Ishikawa (cell line): ENCODE measurements around the gene KRTAP10-7.

Experiments used
- CEBPB ChIP-seq: IDR thresholded peaks from 2 replicates; pipeline ENCODE4 v1.6.1; 2012
- CREB1 ChIP-seq: IDR thresholded peaks from 2 replicates; pipeline ENCODE4 v1.6.1; 2012; ENCODE audit warnings: low read depth
- EGR1 ChIP-seq: IDR thresholded peaks from 2 replicates; pipeline ENCODE4 v1.6.1; 2012
- EP300 ChIP-seq: IDR thresholded peaks from 2 replicates; pipeline ENCODE4 v1.6.1; 2012; ENCODE audit warnings: borderline replicate concordance
- FOXM1 ChIP-seq: IDR thresholded peaks from 2 replicates; pipeline ENCODE4 v1.6.1; 2012; ENCODE audit warnings: low read depth, borderline replicate concordance
- NFIC ChIP-seq: IDR thresholded peaks from 2 replicates; pipeline ENCODE4 v1.6.1; 2012
- RAD21 ChIP-seq: IDR thresholded peaks from 2 replicates; pipeline ENCODE4 v1.6.1; 2012; ENCODE audit warnings: low read depth
- TAF1 ChIP-seq: IDR thresholded peaks from 2 replicates; pipeline ENCODE4 v1.6.1; 2012; ENCODE audit warnings: low read depth, mild to moderate bottlenecking
- TCF12 ChIP-seq: IDR thresholded peaks from 2 replicates; pipeline ENCODE4 v1.6.1; 2012; ENCODE audit warnings: low read depth
- TEAD4 ChIP-seq: IDR thresholded peaks from 2 replicates; pipeline ENCODE4 v1.6.1; 2012
- YY1 ChIP-seq: IDR thresholded peaks from 2 replicates; pipeline ENCODE4 v1.6.1; 2012; ENCODE audit warnings: low read depth
- ZBTB7A ChIP-seq: IDR thresholded peaks from 2 replicates; pipeline ENCODE4 v1.6.1; 2012; ENCODE audit warnings: low read depth
- TF ChIP-seq, protein P1 (sequence below): IDR thresholded peaks from 2 replicates; pipeline ENCODE4 v1.6.1; 2012; ENCODE audit warnings: low read depth, mild to moderate bottlenecking
- TF ChIP-seq, protein P2 (sequence below): IDR thresholded peaks from 2 replicates; pipeline ENCODE4 v1.6.1; 2012
- TF ChIP-seq, protein P3 (sequence below): IDR thresholded peaks from 2 replicates; pipeline ENCODE4 v1.6.1; 2012

Gene KRTAP10-7

DNA sequence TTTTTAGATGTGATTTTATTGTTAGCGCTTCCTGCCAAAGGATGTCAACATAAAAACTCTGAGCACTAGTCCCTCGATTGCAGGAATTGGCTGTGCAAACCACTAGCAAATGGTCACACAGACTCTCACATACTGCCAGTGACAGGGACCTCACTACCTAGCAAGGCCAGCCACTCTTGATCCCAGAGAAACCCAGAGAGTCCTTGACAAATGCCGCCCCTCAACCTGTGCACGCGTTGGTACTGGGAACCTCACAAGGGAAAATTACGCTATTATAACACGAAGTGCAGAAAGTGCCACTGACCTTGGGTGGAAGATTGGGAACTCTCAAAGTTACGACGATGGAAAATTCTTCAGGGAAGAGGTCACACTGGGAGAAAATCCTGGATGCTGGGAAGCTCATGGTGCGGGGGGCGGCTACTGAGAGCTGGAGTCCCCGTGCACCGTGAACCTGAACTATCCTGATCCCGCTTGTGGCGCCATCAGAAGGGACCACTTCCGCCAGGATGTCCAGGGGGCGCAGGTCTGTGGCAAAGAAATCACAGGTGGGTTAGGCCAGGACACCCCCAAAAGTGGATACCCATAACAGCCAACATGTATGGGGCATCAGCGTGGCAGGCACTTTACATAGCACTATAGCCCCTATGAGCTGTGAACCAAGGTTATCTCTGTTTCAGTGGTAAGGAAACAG, 32.8 kb upstream of the KRTAP10-7 start:
- TF ChIP-seq, protein P1, sequence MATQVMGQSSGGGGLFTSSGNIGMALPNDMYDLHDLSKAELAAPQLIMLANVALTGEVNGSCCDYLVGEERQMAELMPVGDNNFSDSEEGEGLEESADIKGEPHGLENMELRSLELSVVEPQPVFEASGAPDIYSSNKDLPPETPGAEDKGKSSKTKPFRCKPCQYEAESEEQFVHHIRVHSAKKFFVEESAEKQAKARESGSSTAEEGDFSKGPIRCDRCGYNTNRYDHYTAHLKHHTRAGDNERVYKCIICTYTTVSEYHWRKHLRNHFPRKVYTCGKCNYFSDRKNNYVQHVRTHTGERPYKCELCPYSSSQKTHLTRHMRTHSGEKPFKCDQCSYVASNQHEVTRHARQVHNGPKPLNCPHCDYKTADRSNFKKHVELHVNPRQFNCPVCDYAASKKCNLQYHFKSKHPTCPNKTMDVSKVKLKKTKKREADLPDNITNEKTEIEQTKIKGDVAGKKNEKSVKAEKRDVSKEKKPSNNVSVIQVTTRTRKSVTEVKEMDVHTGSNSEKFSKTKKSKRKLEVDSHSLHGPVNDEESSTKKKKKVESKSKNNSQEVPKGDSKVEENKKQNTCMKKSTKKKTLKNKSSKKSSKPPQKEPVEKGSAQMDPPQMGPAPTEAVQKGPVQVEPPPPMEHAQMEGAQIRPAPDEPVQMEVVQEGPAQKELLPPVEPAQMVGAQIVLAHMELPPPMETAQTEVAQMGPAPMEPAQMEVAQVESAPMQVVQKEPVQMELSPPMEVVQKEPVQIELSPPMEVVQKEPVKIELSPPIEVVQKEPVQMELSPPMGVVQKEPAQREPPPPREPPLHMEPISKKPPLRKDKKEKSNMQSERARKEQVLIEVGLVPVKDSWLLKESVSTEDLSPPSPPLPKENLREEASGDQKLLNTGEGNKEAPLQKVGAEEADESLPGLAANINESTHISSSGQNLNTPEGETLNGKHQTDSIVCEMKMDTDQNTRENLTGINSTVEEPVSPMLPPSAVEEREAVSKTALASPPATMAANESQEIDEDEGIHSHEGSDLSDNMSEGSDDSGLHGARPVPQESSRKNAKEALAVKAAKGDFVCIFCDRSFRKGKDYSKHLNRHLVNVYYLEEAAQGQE = no peak
- TF ChIP-seq CEBPB = no peak
- no peak for TF ChIP-seq YY1
- no peak for TF ChIP-seq CREB1
- TF ChIP-seq TCF12 = no peak
- TF ChIP-seq NFIC = no peak
- no peak for TF ChIP-seq EP300
- TF ChIP-seq, protein P2, sequence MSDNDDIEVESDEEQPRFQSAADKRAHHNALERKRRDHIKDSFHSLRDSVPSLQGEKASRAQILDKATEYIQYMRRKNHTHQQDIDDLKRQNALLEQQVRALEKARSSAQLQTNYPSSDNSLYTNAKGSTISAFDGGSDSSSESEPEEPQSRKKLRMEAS = no peak
- no peak for TF ChIP-seq ZBTB7A
- no peak for TF ChIP-seq TAF1
- no peak for TF ChIP-seq FOXM1
- TF ChIP-seq EGR1 = no peak

DNA sequence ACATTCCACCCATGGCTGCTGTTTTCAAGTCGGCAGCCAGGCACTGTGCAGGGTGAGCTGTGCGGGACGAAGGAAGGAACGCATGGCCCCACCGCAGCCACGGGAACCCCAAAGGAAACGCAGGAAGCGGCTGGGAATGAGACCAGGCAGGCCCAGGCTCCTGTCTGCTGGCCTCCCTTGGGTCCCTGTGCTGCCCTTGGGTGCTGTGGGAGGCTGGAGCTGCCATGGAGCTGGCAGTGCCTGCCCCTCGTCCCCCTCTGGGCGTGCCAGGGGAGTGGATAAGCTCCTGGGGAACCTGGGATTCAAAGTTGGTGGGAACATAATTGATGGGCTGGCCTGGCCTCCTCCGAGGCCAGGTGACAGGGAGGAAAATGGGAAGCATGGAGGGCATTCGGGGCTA, 32.1 kb upstream of the KRTAP10-7 start:
- TF ChIP-seq CEBPB (no peak), RAD21 (no peak), TCF12 (no peak)

DNA sequence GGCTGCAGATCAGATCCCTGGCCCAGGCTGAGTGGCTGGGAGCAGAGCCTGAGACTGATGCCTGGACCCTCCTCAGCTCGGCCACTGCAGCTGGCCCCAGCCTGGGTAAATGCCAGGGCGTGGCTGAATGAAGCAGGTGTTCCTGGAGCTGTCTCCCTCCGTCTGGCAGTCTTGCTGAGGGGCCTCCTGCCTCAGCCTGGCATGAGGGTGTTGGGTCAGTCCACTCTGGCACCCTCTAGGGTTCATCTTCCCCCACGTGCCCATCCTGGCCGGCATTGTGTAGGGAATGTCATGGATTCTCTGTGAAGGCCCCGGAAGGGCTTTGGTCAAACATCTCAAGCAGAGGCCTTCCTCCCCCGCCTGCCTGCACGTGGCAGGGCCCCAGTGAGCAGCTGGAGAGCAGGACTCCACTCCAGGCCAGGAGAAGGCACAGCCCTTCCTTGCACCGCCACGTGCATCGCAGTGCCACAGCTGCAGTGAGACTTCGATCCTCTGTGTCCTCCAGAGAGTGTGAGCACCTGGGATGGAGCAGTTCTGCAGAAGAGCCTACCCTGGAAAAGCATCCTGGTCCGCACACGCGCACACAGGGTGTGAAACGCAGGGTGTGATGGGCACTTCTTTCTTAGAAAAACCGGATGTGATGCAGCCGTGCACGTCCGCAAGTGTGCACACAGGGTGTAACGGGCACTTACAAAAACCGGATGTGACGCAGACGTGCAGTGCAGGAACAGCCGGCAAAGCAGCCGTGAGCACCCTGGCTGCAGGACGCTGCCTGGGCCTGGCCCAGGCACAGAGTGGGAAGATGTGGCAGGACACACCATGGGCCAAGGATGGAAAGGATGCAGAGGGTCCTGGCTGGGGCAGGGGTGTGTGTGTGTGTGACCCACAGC, 31.5 kb upstream of the KRTAP10-7 start:
- no peak for TF ChIP-seq TEAD4
- no peak for TF ChIP-seq TAF1
- TF ChIP-seq, protein P2 = no peak
- no peak for TF ChIP-seq YY1
- TF ChIP-seq, protein P1 = no peak
- TF ChIP-seq NFIC = no peak
- no peak for TF ChIP-seq CEBPB
- TF ChIP-seq CREB1 = no peak
- TF ChIP-seq, protein P3, sequence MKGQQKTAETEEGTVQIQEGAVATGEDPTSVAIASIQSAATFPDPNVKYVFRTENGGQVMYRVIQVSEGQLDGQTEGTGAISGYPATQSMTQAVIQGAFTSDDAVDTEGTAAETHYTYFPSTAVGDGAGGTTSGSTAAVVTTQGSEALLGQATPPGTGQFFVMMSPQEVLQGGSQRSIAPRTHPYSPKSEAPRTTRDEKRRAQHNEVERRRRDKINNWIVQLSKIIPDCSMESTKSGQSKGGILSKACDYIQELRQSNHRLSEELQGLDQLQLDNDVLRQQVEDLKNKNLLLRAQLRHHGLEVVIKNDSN = no peak
- no peak for TF ChIP-seq TCF12
- TF ChIP-seq EGR1 = no peak
- TF ChIP-seq FOXM1 = no peak
- TF ChIP-seq ZBTB7A = no peak
- TF ChIP-seq EP300 = no peak
- no peak for TF ChIP-seq RAD21

DNA sequence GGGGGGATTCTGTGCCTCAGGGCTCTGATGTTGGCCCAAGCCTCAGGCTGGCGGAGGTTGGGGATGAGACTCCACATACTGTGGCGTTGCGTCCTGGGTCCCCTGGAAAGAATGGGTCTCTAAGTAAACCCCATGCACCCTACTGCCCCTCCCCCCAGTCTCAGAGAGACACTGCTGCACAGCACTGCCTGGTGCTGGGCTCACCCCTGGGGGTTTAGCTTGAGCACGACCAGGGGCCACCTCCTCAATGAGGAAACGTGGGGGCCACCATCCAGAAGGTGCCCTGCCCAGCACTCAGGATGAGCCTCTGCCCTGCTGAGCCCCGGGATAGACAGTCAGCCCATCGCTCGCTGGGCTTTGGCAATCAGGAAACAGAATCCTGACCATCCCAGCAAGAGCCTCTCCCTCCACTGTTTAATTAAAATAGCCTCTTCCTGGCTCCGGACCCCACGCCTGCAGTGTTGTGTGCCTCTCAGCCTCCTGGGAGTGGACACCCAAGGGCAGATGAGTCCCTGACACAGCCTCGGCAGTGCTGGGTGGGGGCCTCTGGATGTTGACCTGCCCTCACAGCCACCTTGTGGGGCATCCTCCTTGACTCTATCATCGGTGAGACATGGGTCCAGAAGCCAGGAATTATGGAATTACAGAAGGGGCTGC, 30.4 kb upstream of the KRTAP10-7 start:
- TF ChIP-seq NFIC (no peak), YY1 (no peak), EGR1 (no peak), TAF1 (no peak), ZBTB7A (no peak), FOXM1 (no peak), RAD21 (no peak), CREB1 (no peak), TCF12 (no peak), CEBPB (no peak), EP300 (no peak), TEAD4 (no peak)
- TF ChIP-seq, protein P2 = no peak
- TF ChIP-seq, protein P1 = no peak
- TF ChIP-seq, protein P3 = no peak
